ENCODE results near the gene HECTD3. TPM values are rescaled to one million over a fixed set of nuclear protein-coding genes. Genes with fewer than 3 reads are reported as not detected.

The HECTD3 gene
- total and polyA plus RNA-seq, 2 of the 4 experiments (the other 2 are of a cell fraction), result 12.2 to 39.5 TPM

DNA sequence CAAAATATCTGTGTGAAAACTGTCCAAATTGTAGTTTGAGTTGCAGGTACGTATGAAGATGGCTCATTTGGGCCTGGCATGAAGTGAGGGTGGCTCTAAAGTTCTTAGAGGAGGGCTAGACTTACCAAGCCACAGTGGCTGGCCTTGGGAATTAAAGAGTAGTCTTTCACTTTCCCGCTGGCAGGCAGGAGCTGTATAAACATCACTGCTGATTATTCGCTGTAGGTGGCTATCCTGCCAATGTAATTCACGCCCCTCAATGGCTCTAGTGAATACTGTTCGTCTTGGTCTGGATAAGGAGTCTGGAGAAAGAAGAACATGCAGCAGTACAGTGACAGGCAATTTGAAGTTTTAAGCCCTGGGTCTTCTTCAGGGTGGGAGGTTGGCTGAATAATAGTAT is 32.0 kb upstream of the HECTD3 start:
- H4K91ac ChIP-seq (ENCODE audit: insufficient read depth, low read depth, low read length), result no peak overlapping the region
- peaks cover 5% of the 10 kb centered on the region for H3K27me3 ChIP-seq (ENCODE audit: control insufficient read depth, insufficient read depth, low read length)
- H3K4me3 ChIP-seq (ENCODE audit: insufficient read depth, low read depth, low read length), result no peak overlapping the region
- H3K9me3 ChIP-seq (ENCODE audit: control insufficient read depth, insufficient read depth, low read length), result no peaks in the 10 kb centered on the region
- no peaks in the 10 kb centered on the region for H3K36me3 ChIP-seq (ENCODE audit: control insufficient read depth, insufficient read depth, low read length)
- ATAC-seq (ENCODE audit: low read depth) (no peak), DNase-seq (no peak)
- 54% methylated on average over 2 of the region's 5 CpGs; no CpG with 5 or more reads in 1 of the 2 experiments for WGBS, 2 experiments (ENCODE audit: extremely low coverage in 2 of 2, insufficient read length in 1 of 2)
- no peak overlapping the region for H4K8ac ChIP-seq (ENCODE audit: low read depth in 2 of 2, low read length in 2 of 2)
- H2BK20ac ChIP-seq (ENCODE audit: low read depth, low read length), result no peak overlapping the region
- H3K23ac ChIP-seq (ENCODE audit: low read depth, low read length), result no peak overlapping the region
- no peak overlapping the region for H2AK5ac ChIP-seq (ENCODE audit: low read depth, low read length)
- no peaks in the 10 kb centered on the region for H3K79me1 ChIP-seq (ENCODE audit: low read depth in 1 of 2, low read length in 2 of 2)
- BruUV-seq (replicated peaks), result no TSS peak
- H3K9me1 ChIP-seq (ENCODE audit: insufficient read depth, low read length), result no peaks in the 10 kb centered on the region
- ChIA-PET CTCF (no interaction called here), POLR2A (ENCODE audit: unreplicated experiment) (no interaction called here)
- no peak overlapping the region for H2BK5ac ChIP-seq (ENCODE audit: low read depth, low read length, poor library complexity, severe bottlenecking)
- TF ChIP-seq MAFK (IDR thresholded peaks at IDR 0.05; ENCODE audit: low read depth, low read length) (no peak), RFX5 (IDR thresholded peaks at IDR 0.05; ENCODE audit: low read depth, low read length) (no peak), CEBPB (IDR thresholded peaks at IDR 0.05; ENCODE audit: low read depth, low read length) (no peak), MAZ (IDR thresholded peaks at IDR 0.05; ENCODE audit: borderline replicate concordance, low read depth, low read length) (no peak), RCOR1 (IDR thresholded peaks at IDR 0.05; ENCODE audit: insufficient replicate concordance, low read length) (no peak), MXI1 (IDR thresholded peaks at IDR 0.05; ENCODE audit: borderline replicate concordance, low read depth, low read length) (no peak), CHD1 (IDR thresholded peaks at IDR 0.05; ENCODE audit: low read depth, low read length) (no peak), NFE2L2 (IDR thresholded peaks at IDR 0.05; ENCODE audit: low read depth, low read length) (no peak), POLR2A (IDR thresholded peaks at IDR 0.05; ENCODE audit: low read depth, low read length) (no peak), BHLHE40 (IDR thresholded peaks at IDR 0.05; ENCODE audit: low read depth, low read length) (no peak)
- TF ChIP-seq, protein P1, sequence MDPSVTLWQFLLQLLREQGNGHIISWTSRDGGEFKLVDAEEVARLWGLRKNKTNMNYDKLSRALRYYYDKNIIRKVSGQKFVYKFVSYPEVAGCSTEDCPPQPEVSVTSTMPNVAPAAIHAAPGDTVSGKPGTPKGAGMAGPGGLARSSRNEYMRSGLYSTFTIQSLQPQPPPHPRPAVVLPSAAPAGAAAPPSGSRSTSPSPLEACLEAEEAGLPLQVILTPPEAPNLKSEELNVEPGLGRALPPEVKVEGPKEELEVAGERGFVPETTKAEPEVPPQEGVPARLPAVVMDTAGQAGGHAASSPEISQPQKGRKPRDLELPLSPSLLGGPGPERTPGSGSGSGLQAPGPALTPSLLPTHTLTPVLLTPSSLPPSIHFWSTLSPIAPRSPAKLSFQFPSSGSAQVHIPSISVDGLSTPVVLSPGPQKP (IDR thresholded peaks at IDR 0.05; ENCODE audit: borderline replicate concordance, low read depth, low read length), result no peak
- TF ChIP-seq, protein P2, sequence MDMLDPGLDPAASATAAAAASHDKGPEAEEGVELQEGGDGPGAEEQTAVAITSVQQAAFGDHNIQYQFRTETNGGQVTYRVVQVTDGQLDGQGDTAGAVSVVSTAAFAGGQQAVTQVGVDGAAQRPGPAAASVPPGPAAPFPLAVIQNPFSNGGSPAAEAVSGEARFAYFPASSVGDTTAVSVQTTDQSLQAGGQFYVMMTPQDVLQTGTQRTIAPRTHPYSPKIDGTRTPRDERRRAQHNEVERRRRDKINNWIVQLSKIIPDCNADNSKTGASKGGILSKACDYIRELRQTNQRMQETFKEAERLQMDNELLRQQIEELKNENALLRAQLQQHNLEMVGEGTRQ (IDR thresholded peaks at IDR 0.05; ENCODE audit: low read depth, low read length), result no peak
- TF ChIP-seq, protein P3, sequence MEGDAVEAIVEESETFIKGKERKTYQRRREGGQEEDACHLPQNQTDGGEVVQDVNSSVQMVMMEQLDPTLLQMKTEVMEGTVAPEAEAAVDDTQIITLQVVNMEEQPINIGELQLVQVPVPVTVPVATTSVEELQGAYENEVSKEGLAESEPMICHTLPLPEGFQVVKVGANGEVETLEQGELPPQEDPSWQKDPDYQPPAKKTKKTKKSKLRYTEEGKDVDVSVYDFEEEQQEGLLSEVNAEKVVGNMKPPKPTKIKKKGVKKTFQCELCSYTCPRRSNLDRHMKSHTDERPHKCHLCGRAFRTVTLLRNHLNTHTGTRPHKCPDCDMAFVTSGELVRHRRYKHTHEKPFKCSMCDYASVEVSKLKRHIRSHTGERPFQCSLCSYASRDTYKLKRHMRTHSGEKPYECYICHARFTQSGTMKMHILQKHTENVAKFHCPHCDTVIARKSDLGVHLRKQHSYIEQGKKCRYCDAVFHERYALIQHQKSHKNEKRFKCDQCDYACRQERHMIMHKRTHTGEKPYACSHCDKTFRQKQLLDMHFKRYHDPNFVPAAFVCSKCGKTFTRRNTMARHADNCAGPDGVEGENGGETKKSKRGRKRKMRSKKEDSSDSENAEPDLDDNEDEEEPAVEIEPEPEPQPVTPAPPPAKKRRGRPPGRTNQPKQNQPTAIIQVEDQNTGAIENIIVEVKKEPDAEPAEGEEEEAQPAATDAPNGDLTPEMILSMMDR (conservative IDR thresholded peaks at IDR 0.05; ENCODE audit: low read depth, low read length), result no peak
- no peak overlapping the region for H3K4ac ChIP-seq (ENCODE audit: low read depth, low read length)
- no peak overlapping the region for H3K56ac ChIP-seq (ENCODE audit: extremely low read depth, insufficient read depth, low read length)
- in situ Hi-C loops (cut with MboI; ENCODE audit: low sequenced_read_pairs) (no loop called here), dilution Hi-C loops (cut with HindIII; ENCODE audit: low sequenced_read_pairs, unreplicated experiment) (no loop called here), intact Hi-C loops (cut with micrococcal nuclease) (no loop called here)
- H3K27ac ChIP-seq (ENCODE audit: insufficient read depth, low read length), result no peak overlapping the region
- no peak overlapping the region for H3K14ac ChIP-seq (replicated peaks; ENCODE audit: low read depth, low read length)
- H2AFZ ChIP-seq (replicated peaks; ENCODE audit: low read length, poor library complexity), result no peak overlapping the region
- no peaks in the 10 kb centered on the region for H4K20me1 ChIP-seq (ENCODE audit: insufficient read depth, low read length)
- no peaks in the 10 kb centered on the region for H3K4me1 ChIP-seq (ENCODE audit: control insufficient read depth, insufficient read depth, low read length)
- no peak overlapping the region for H4K5ac ChIP-seq (ENCODE audit: low read depth, low read length)
- no peak overlapping the region for H3K18ac ChIP-seq (ENCODE audit: low read depth, low read length)
- H2BK120ac ChIP-seq (ENCODE audit: low read depth, low read length), result no peak overlapping the region
- H3K4me2 ChIP-seq (ENCODE audit: low read depth, low read length), result no peak overlapping the region
- no peak overlapping the region for H2AK9ac ChIP-seq (replicated peaks; ENCODE audit: low read depth, low read length, poor library complexity)
- no peak overlapping the region for H3K9ac ChIP-seq (ENCODE audit: low read depth, low read length)
- H2BK15ac ChIP-seq (ENCODE audit: low read depth, low read length), result no peak overlapping the region

Measured in IMR-90 (cell line).